H1 (cell line): ENCODE data around the gene LHFPL6. TPM values are rescaled to one million over a fixed set of nuclear protein-coding genes. Genes with fewer than 3 reads are reported as not detected.

ENCODE experiments used
- CTCF ChIA-PET: fragments of 300-600 bp; sonication (Branson Sonifier 250); formaldehyde crosslinking; loops from one replicate; lab custom pipeline; 2021; ENCODE audit not compliant: partially characterized antibody; lab: Charles Lee
- POLR2A ChIA-PET: fragments of 300-600 bp; sonication (Branson Sonifier 250); formaldehyde crosslinking; loops from one replicate; lab custom pipeline; 2021; ENCODE audit warnings: inconsistent platforms; ENCODE audit not compliant: partially characterized antibody; lab: Charles Lee
- DNase-seq, 2 experiments: peaks; one replicate each; pipeline versions ENCODE4 v3.0.0 to v3.0.0-alpha.2; 2010 to 2022; ENCODE audit warnings: low spot score in 2 of 2, low read depth in 1 of 2, mixed read lengths in 1 of 2
- FAIRE-seq: peaks from 2 replicates; lab custom pipeline; 2011; peaks lifted over from hg19 to GRCh38; lab: Jason Lieb, UNC
- H2AFZ ChIP-seq: 2 replicates; pipeline ENCODE4 v1.8.1; 2012; ENCODE audit warnings: low read length, inconsistent platforms
- H2AK5ac ChIP-seq: 2 replicates; pipeline ENCODE4 v1.6.1; 2013; ENCODE audit warnings: low read depth, low read length
- H2BK120ac ChIP-seq: replicated peaks from 2 replicates; pipeline ENCODE3; 2013; ENCODE audit warnings: low read depth, low read length, inconsistent platforms
- H2BK12ac ChIP-seq: 2 replicates; pipeline ENCODE4 v1.6.1; 2013; ENCODE audit warnings: low read depth, low read length
- H2BK15ac ChIP-seq: 2 replicates; pipeline ENCODE4 v1.6.1; 2013; ENCODE audit warnings: low read length
- H2BK20ac ChIP-seq: 2 replicates; pipeline ENCODE4 v1.6.1; 2013; ENCODE audit warnings: low read length
- H2BK5ac ChIP-seq: 2 replicates; pipeline ENCODE4 v1.6.1; 2013; ENCODE audit warnings: low read depth, low read length
- H3K14ac ChIP-seq: 2 replicates; pipeline ENCODE4 v1.6.1; 2013; ENCODE audit warnings: inconsistent platforms; ENCODE audit not compliant: insufficient read length
- H3K18ac ChIP-seq: 2 replicates; pipeline ENCODE4 v1.6.1; 2013; ENCODE audit warnings: low read length; ENCODE audit errors: extremely low read depth
- H3K23ac ChIP-seq: 2 replicates; pipeline ENCODE4 v1.6.1; 2013; ENCODE audit warnings: inconsistent platforms; ENCODE audit not compliant: insufficient read length
- H3K23me2 ChIP-seq: 2 replicates; pipeline ENCODE4 v1.6.1; 2013; ENCODE audit warnings: low read depth, low read length
- H3K27ac ChIP-seq: 2 replicates; pipeline ENCODE4 v1.6.1; 2011; ENCODE audit warnings: low read depth, low read length, inconsistent platforms
- H3K27me3 ChIP-seq, 4 experiments: replicated peaks in 1 of 4; 1 replicate in 1 of 4; 2 replicates in 3 of 4; pipeline versions ENCODE4 v1.6.1 to v1.8.1; 2011 to 2013; ENCODE audit warnings: low read length in 3 of 4, mild to moderate bottlenecking in 3 of 4, inconsistent platforms in 2 of 4, mixed read lengths in 2 of 4, moderate library complexity in 1 of 4; ENCODE audit not compliant: control insufficient read depth in 3 of 4, insufficient read depth in 3 of 4; ENCODE audit errors: extremely low read depth in 1 of 4
- H3K36me3 ChIP-seq, 4 experiments: 2 replicates each; pipeline versions ENCODE4 v1.6.1 to v1.8.1; 2011 to 2013; ENCODE audit warnings: mild to moderate bottlenecking in 4 of 4, low read length in 3 of 4, moderate library complexity in 2 of 4, control low read depth in 1 of 4, inconsistent platforms in 1 of 4; ENCODE audit not compliant: insufficient read depth in 4 of 4, control insufficient read depth in 2 of 4
- H3K4ac ChIP-seq: replicated peaks from 2 replicates; pipeline ENCODE3; 2013; ENCODE audit warnings: low read length, low read depth, mixed read lengths, inconsistent platforms; ENCODE audit not compliant: insufficient read length
- H3K4me1 ChIP-seq, 4 experiments: replicated peaks in 1 of 4; 1 replicate in 1 of 4; 2 replicates in 3 of 4; pipeline versions ENCODE4 v1.6.1 to v1.8.1; 2011 to 2013; ENCODE audit warnings: low read length in 3 of 4, inconsistent platforms in 2 of 4, mixed read lengths in 1 of 4; ENCODE audit not compliant: insufficient read depth in 4 of 4, control insufficient read depth in 3 of 4
- H3K4me2 ChIP-seq, 2 experiments: 2 replicates each; pipeline versions ENCODE4 v1.6.1 to v1.8.1; 2011 to 2013; ENCODE audit warnings: low read depth in 2 of 2, low read length in 2 of 2, control low read depth in 1 of 2, inconsistent platforms in 1 of 2, mild to moderate bottlenecking in 1 of 2; ENCODE audit not compliant: insufficient read depth in 1 of 2
- H3K4me3 ChIP-seq, 4 experiments: fragments of 200-600, 300-600 bp in 1 of 4; sonication (generic), shearing (Covaris generic), sonication (Bioruptor Twin) in 1 of 4; 2 replicates each; pipeline versions ENCODE4 v1.5.1 to v1.8.1; 2011 to 2016; ENCODE audit warnings: low read length in 4 of 4, low read depth in 3 of 4, control low read depth in 2 of 4, inconsistent platforms in 2 of 4, mild to moderate bottlenecking in 2 of 4, mixed read lengths in 1 of 4, moderate library complexity in 1 of 4; ENCODE audit not compliant: insufficient read depth in 2 of 4; ENCODE audit errors: extremely low read depth in 1 of 4
- H3K56ac ChIP-seq: replicated peaks from 2 replicates; pipeline ENCODE3; 2013; ENCODE audit warnings: low read depth, mild to moderate bottlenecking, mixed read lengths, low read length, inconsistent platforms; ENCODE audit not compliant: insufficient read length
- H3K79me1 ChIP-seq: 2 replicates; pipeline ENCODE4 v1.6.1; 2013; ENCODE audit warnings: low read depth, low read length, control low read depth
- H3K79me2 ChIP-seq, 2 experiments: 2 replicates each; pipeline versions ENCODE4 v1.6.1 to v1.8.1; 2012 to 2013; ENCODE audit warnings: low read length in 2 of 2, mild to moderate bottlenecking in 2 of 2, inconsistent platforms in 1 of 2; ENCODE audit not compliant: insufficient read depth in 2 of 2, control insufficient read depth in 1 of 2
- H3K9ac ChIP-seq, 4 experiments: replicated peaks in 1 of 4; 1 replicate in 1 of 4; 2 replicates in 3 of 4; pipeline versions ENCODE4 v1.6.1 to v1.8.1; 2011 to 2013; ENCODE audit warnings: low read depth in 3 of 4, low read length in 3 of 4, control low read depth in 2 of 4, mild to moderate bottlenecking in 2 of 4, moderate library complexity in 2 of 4, inconsistent platforms in 1 of 4; ENCODE audit errors: extremely low read depth in 1 of 4
- H3K9me3 ChIP-seq, 2 experiments: 2 replicates each; pipeline versions ENCODE4 v1.6.1 to v1.8.1; 2012 to 2013; ENCODE audit warnings: mild to moderate bottlenecking in 2 of 2, moderate library complexity in 2 of 2, control low read depth in 1 of 2, inconsistent platforms in 1 of 2, low read depth in 1 of 2, low read length in 1 of 2, mixed read lengths in 1 of 2; ENCODE audit not compliant: insufficient read depth in 2 of 2
- H4K20me1 ChIP-seq, 2 experiments: replicated peaks in 1 of 2; 2 replicates each; pipeline versions ENCODE3 to v1.8.1; 2011 to 2013; ENCODE audit warnings: inconsistent platforms in 2 of 2, low read length in 2 of 2, mild to moderate bottlenecking in 1 of 2; ENCODE audit not compliant: insufficient read depth in 2 of 2, control insufficient read depth in 1 of 2
- H4K5ac ChIP-seq: 2 replicates; pipeline ENCODE4 v1.6.1; 2013; ENCODE audit warnings: low read length, low read depth, mixed read lengths, inconsistent platforms; ENCODE audit not compliant: insufficient read length
- H4K8ac ChIP-seq: 2 replicates; pipeline ENCODE4 v1.8.0; 2013; ENCODE audit warnings: mild to moderate bottlenecking, moderate library complexity, low read length, inconsistent platforms; ENCODE audit not compliant: insufficient read depth; ENCODE audit errors: extremely low read depth
- H4K91ac ChIP-seq: replicated peaks from 2 replicates; pipeline ENCODE3; 2013; ENCODE audit warnings: low read length, mixed read lengths, inconsistent platforms; ENCODE audit not compliant: insufficient read length
- CTBP2 ChIP-seq: IDR thresholded peaks from 2 replicates; pipeline ENCODE4 v1.7.0; 2011; ENCODE audit warnings: borderline replicate concordance, mild to moderate bottlenecking, moderate library complexity, mixed read lengths, low read length; ENCODE audit not compliant: insufficient read depth, insufficient read length
- HDAC2 ChIP-seq, 2 experiments: fragments of 300-600 bp in 1 of 2; sonication (generic) in 1 of 2; IDR thresholded peaks; 2 replicates each; pipeline ENCODE4 v1.6.1; 2011 to 2012; ENCODE audit warnings: low read depth in 2 of 2, low read length in 2 of 2, mild to moderate bottlenecking in 2 of 2, moderate library complexity in 2 of 2, borderline replicate concordance in 1 of 2, inconsistent platforms in 1 of 2
- PHF8 ChIP-seq: fragments of 200-600 bp; sonication (generic); conservative IDR thresholded peaks from 2 replicates; pipeline ENCODE4 v1.7.1; 2012; ENCODE audit warnings: low read depth, mild to moderate bottlenecking, inconsistent platforms, low read length, moderate library complexity
- SAP30 ChIP-seq: fragments of 300-600 bp; sonication (generic); IDR thresholded peaks from 2 replicates; pipeline ENCODE4 v1.7.1; 2012; ENCODE audit warnings: low read length, moderate library complexity, mild to moderate bottlenecking, inconsistent platforms; ENCODE audit not compliant: insufficient read depth, insufficient replicate concordance
- SIX5 ChIP-seq: IDR thresholded peaks from 2 replicates; pipeline ENCODE4 v1.6.1; 2011; ENCODE audit warnings: mild to moderate bottlenecking, low read depth, low read length
- SP2 ChIP-seq: IDR thresholded peaks from 2 replicates; pipeline ENCODE4 v1.6.1; 2012; ENCODE audit warnings: mild to moderate bottlenecking, low read length, inconsistent platforms
- SP4 ChIP-seq: IDR thresholded peaks from 2 replicates; pipeline ENCODE4 v1.6.1; 2012; ENCODE audit warnings: low read length, inconsistent platforms
- TAF1 ChIP-seq: IDR thresholded peaks from 2 replicates; pipeline ENCODE4 v1.6.1; 2011; ENCODE audit warnings: mild to moderate bottlenecking, low read depth, low read length
- TAF7 ChIP-seq: optimal IDR thresholded peaks from 2 replicates; pipeline ENCODE3; 2011; ENCODE audit warnings: low read depth, mild to moderate bottlenecking, inconsistent platforms, low read length, moderate library complexity, borderline replicate concordance
- TBP ChIP-seq: IDR thresholded peaks from 2 replicates; pipeline ENCODE4 v1.6.1; 2011; ENCODE audit warnings: low read depth, low read length, improper control_type of control experiment
- TCF12 ChIP-seq: IDR thresholded peaks from 2 replicates; pipeline ENCODE4 v1.6.1; 2011; ENCODE audit warnings: low read depth, mild to moderate bottlenecking, low read length
- ZNF274 ChIP-seq: IDR thresholded peaks from 2 replicates; pipeline ENCODE4 v1.7.0; 2012; ENCODE audit warnings: low read length, borderline replicate concordance; ENCODE audit errors: extremely low read depth
- WGBS, 2 experiments: shearing (Covaris generic) in 1 of 2; methylation state at CpG; one replicate each; pipeline versions ENCODE4 v1.1.6 to v1.1.7; 2013 to 2015; ENCODE audit warnings: low lambda C conversion rate in 2 of 2, mixed read lengths in 2 of 2, inconsistent platforms in 1 of 2, low coverage in 1 of 2, missing lambda C conversion rate in 1 of 2; ENCODE audit not compliant: insufficient replicate concordance in 2 of 2, insufficient coverage in 1 of 2, insufficient read length in 1 of 2; ENCODE audit errors: extremely low coverage in 1 of 2, missing lambda C conversion rate in 1 of 2; 5-methylcytosine and 5-hydroxymethylcytosine counted together
- polyA plus RNA-seq, 7 experiments: library from polyadenylated mRNA; depleted of rRNA in 3 of 7; stranded (reverse) in 5 of 7; unstranded in 2 of 7; fragments of >200 nt in 5 of 7; fragments of 200-250 nt in 2 of 7; gene quantifications; 1 replicate in 5 of 7; 2 replicates in 1 of 7; 4 replicates in 1 of 7; pipeline versions ENCODE4 v1.2.1 to v1.2.3, GENCODE V29; 2011 to 2013; ENCODE audit warnings: missing spikeins in 2 of 7, mixed read lengths in 2 of 7
- total RNA-seq: library from RNA; stranded (reverse); fragmentation: NEBNext Ultra II Directional; extraction: Animal tissue kit (Norgen Biotek cat#: 25700); gene quantifications from 2 replicates; pipeline ENCODE4 v1.2.1, GENCODE V29; 2021
- TF ChIP-seq, protein P1 (sequence below): IDR thresholded peaks from 2 replicates; pipeline ENCODE4 v1.6.1; 2012; ENCODE audit warnings: inconsistent platforms

Gene LHFPL6
- total and polyA plus RNA-seq, 2 of the 8 experiments (the other 6 are each of a cell fraction or from before 2014, with no cell fraction given), result 7.6 to 17.0 TPM

DNA sequence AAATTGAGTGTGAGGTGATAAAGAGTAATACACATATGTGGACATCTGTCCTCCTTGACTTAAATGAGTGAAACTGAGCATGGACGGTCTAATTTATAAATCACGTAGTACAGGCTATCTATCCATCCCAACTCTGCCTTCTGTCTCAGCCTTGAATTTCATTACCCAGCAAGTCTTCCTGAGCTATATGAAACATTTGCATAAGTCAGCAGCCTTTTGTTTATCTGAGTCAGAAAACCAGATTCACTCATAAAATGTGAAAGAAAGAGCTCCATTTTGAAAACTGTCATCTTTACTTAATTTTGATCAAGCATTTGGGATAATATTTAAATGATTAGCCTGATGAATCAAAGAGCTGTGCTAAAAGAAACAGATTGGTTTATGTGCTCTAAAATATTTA lies 197.9 kb downstream of the LHFPL6 start:
- Histone ChIP-seq H4K20me1 (peaks cover 0 to 1% of the 10 kb centered on the region in 2 experiments), H3K79me1 (no peaks in the 10 kb centered on the region), H3K56ac (no peak overlapping the region), H2BK20ac (no peak overlapping the region), H2BK5ac (no peak overlapping the region), H4K91ac (no peak overlapping the region), H3K27me3 (no peaks in the 10 kb centered on the region), H3K79me2 (no peaks in the 10 kb centered on the region), H3K4me1 (peaks cover 0 to 10% (median 6%) of the 10 kb centered on the region in 4 experiments; a peak in 3 of 7 replicates), H3K4ac (no peak overlapping the region), H3K23ac (no peak overlapping the region), H3K9ac (no peak overlapping the region), H4K5ac (no peak overlapping the region), H4K8ac (no peak overlapping the region), H2AK5ac (no peak overlapping the region), H3K36me3 (no peaks in the 10 kb centered on the region), H2AFZ (no peak overlapping the region), H2BK12ac (no peak overlapping the region), H3K9me3 (no peaks in the 10 kb centered on the region), H3K4me3 (no peak overlapping the region), H3K23me2 (no peaks in the 10 kb centered on the region), H3K27ac (no peak overlapping the region), H2BK15ac (no peak overlapping the region), H3K4me2 (no peak overlapping the region), H3K14ac (no peak overlapping the region), H3K18ac (no peak overlapping the region), H2BK120ac (no peak overlapping the region)
- no peak for DNase-seq
- ChIA-PET POLR2A (no interaction called here), CTCF (interaction anchor here (0.6 to 2.4 kb wide), 14 partner anchors 10 to 261 kb away, joined by 3 to 27 read pairs (median 4); no protein-coding TSS in a partner anchor)
- WGBS, 2 experiments, result 100% methylated on average over 2 of the region's 2 CpGs; no CpG with 5 or more reads in 1 of the 2 experiments
- no peak for FAIRE-seq
- no peak for TF ChIP-seq ZNF274
- TF ChIP-seq HDAC2 (IDR thresholded peaks at IDR 0.05; ENCODE audit: borderline replicate concordance in 1 of 2, low read depth in 2 of 2, low read length in 2 of 2), result no peak
- no peak for TF ChIP-seq SP2
- TF ChIP-seq SIX5, result no peak
- TF ChIP-seq SAP30, result no peak
- TF ChIP-seq PHF8, result no peak
- no peak for TF ChIP-seq TAF1
- no peak for TF ChIP-seq TAF7
- TF ChIP-seq SP4, result no peak
- TF ChIP-seq, protein P1, sequence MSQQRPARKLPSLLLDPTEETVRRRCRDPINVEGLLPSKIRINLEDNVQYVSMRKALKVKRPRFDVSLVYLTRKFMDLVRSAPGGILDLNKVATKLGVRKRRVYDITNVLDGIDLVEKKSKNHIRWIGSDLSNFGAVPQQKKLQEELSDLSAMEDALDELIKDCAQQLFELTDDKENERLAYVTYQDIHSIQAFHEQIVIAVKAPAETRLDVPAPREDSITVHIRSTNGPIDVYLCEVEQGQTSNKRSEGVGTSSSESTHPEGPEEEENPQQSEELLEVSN, result no peak
- no peak for TF ChIP-seq TCF12
- TF ChIP-seq CTBP2, result no peak
- no peak for TF ChIP-seq TBP
